ENCODE data around the gene PDPN.

Gene PDPN

GRCh38 chr1:13617773-13618172, 34.1 kb downstream of the PDPN start:
- no peak for DNase-seq (ENCODE audit: low read depth in 2 of 2)

- no peak for DNase-seq (ENCODE audit: low read depth in 2 of 2)
These were observed 34.9 kb downstream of the PDPN start for GRCh38 chr1:13618483-13618882.

DNA sequence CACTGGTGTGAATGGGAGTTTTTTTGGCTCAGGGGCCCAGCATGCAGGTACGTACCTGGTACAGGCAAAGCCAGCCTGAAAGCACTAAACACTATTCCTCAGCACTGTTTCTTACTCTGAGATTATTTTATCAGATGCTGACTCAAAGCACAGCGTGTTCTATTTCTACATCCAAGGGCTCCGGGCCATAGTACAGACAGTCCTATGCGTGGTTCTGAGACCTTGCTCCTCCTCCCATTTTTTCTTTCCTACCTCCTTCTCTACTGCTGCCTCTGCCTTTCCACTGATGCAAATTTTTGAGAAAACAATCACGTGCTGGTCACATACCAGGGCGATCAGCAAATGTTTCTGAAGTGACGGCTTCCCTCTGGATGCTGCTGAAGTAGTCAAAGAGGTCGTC, 36.3 kb downstream of the PDPN start:
- no peak for DNase-seq (ENCODE audit: low read depth in 2 of 2)

DNA sequence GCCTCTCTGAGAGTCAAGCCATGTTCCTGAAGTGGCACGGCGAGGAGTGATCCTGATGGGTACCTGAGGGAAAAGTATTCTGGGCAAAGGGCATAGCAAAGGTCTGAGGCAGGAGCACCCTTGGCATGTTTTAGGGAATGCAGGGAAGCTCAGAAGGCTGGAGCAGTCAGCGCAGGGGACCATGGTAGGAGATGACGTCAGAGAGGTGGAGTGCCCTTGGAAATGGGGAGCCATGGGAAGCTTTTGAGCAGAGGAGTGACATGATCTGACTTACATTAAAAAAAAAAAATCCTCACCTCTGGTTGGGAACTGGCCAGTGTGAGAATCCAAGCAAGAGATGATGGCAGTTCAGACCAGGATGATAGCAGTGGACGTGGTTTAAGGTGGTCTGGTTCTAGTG, 37.2 kb downstream of the PDPN start:
- DNase-seq (ENCODE audit: low read depth in 2 of 2) = no peak

- no peak for DNase-seq (ENCODE audit: low read depth in 2 of 2)
These were observed 38.8 kb downstream of the PDPN start for GRCh38 chr1:13622446-13622845.

GRCh38 chr1:13623021-13623637, 39.5 kb downstream of the PDPN start:
- no peak for DNase-seq (ENCODE audit: low read depth in 2 of 2)

DNA sequence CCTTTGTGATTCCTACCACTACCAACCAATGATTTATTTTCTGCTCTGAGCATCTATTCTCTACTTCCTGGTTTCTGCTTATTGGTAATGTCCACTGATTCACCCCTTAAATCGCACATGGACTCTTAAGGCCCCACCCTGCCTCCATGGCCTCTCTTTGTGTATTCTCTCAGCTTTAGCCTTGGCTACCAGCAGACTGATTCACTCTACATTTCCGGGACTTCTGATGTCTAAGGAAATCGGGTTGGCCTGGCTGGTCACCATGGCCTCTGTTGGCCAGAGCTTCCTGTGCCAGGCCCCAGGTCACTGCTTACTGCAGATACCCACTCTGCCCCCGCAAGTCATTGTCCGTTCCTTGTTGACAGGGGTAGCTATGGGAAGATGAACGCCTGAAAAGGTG, 40.9 kb downstream of the PDPN start:
- DNase-seq (ENCODE audit: low read depth in 2 of 2) = no peak

- DNase-seq (ENCODE audit: low read depth in 2 of 2) = no peak
These were observed 43.5 kb downstream of the PDPN start for GRCh38 chr1:13627127-13627526.

GRCh38 chr1:13628218-13628617, 44.6 kb downstream of the PDPN start:
- DNase-seq (ENCODE audit: low read depth in 2 of 2) = no peak

DNA sequence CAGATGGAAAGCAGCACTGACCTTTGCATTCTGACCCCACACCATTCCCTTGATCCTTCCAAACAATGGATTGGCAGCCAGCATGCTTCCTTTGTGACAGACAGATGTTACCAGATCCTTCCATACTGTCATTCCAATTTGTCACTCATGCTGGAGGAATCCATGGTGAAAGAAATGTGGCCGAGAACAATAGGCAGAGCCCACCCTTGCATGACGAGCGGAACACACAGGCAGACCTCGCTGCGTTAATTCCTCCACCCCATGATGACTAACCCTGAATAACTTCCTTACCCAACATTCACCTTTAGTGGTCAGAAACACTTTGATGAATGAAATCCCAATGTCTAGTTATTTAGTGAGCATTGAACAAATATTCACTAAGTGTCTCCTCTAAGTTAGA, 45.1 kb downstream of the PDPN start:
- no peak for DNase-seq (ENCODE audit: low read depth in 2 of 2)

DNA sequence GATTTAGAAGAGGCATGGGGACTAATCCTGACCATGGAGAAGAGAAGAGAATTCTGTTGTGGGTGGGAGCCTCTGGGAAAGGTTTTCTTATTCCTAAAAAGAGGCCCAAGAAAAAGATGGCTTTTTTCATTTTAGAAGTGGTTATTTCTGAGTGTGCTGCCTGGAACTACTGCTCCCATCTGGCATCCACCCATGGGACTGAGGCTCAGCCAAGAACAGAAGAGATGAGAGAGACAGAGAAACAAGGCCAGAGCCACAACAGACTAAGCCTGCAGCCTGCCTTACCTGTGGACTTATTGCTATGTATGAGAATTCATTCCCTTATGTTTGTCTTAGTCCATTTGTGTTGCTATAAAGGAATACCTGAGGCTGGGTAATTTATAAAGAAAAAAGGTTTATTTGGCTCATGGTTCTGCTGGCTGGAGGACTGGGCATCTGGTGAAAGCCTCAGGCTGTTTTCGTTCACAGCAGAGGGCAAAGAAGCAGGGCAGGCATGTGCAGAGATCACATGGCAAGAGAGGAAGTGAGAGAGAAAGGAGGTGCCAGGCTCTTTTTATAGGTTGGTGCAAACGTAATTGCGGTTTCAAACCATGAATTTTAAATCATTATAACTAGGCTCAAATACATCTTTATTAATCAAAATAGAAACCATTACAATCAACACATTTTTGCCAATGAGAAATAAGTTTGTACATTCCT, 58.8 kb downstream of the PDPN start:
- no peak for DNase-seq (ENCODE audit: low read depth in 2 of 2)

DNA sequence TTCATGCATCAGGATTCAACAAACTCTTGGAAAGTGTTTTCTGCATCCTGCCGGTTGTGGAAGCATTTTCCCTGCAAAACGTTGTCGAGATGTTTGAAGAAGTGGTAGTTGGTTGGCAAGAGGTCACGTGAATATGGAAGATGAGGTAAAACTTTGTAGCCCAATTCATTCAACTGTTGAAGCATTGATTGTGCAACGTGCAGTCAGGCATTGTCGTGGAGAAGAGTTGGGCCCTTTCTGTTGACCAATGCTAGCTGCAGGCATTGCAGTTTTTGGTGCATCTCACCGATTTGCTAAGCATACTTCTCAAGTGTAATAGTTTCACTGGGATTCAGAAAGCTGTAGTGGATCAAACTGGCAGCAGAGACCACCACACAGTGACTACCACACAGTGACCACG, 59.4 kb downstream of the PDPN start:
- DNase-seq (ENCODE audit: low read depth in 2 of 2) = no peak

DNA sequence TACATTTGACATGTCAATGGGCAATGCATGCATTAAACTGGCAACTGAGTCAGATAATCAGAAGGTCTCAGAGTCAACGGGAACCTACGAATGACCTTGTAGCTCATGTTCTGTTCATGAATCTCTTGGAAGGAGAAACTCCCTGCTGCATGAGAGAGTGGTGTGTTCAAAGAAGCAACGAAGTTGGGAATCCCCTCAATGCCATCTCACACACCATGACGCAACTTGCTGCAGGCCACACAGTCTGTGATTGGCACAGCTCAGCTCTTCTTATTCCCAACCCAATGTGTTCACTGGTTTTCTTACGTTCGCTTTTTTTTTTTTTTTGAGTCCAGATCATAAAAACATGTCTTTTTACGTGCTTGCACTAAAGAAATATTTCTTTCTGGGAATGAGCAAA, 62.9 kb downstream of the PDPN start:
- no peak for DNase-seq (ENCODE audit: low read depth in 2 of 2)

GRCh38 chr1:13651279-13651678, 67.6 kb downstream of the PDPN start:
- DNase-seq (ENCODE audit: low read depth in 2 of 2) = no peak

- DNase-seq (ENCODE audit: low read depth in 2 of 2) = no peak
These were observed 68.6 kb downstream of the PDPN start for GRCh38 chr1:13652238-13652637.

- no peak for DNase-seq (ENCODE audit: low read depth in 2 of 2)
These were observed 77.9 kb downstream of the PDPN start for GRCh38 chr1:13661539-13661938.

DNA sequence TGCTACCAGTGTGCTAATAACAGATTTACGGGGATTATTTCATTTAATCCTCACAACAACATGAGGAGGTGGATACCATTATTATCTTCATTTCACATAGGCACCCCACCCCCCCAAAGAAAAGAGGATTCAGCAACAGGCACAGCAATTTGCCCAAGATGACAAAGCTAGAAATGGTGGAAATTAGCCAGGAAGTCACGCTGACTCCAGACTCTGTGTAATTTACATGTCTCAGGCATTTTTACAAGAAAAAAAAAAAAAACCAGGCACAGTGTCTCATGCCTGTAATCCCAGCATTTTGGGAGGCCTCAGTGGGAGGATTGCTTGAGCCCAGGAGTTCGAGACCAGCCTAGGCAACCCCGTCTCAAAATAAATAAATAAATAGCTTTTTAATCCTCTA, 78.9 kb downstream of the PDPN start:
- DNase-seq (ENCODE audit: low read depth in 2 of 2) = no peak

- DNase-seq (ENCODE audit: low read depth in 2 of 2) = no peak
These were observed 80.3 kb downstream of the PDPN start for GRCh38 chr1:13663969-13664368.

DNA sequence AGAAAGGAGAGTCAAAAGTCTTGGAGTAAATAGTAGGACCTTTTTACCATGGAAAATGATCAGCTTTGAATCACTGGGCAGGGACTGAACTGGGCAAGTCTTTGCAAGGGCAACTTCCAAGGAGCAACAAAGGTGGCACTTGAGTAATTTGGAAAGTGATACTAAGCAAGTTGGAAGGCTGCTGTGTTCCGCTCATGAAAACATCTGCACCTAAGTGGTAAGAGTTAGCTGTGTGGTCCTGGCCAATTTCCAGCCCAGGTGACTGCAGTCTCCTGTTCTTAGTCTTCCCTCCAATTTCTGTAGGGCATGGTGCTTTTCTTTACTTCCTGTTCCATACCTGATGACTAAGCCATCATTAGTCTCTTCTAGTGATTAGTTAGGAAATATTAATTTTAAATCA, 80.8 kb downstream of the PDPN start:
- no peak for DNase-seq (ENCODE audit: low read depth in 2 of 2)

- DNase-seq (ENCODE audit: low read depth in 2 of 2) = no peak
These were observed 82.7 kb downstream of the PDPN start for GRCh38 chr1:13666317-13666716.

Measured in stimulated activated CD4-positive, alpha-beta T cell treated with anti-CD3 and anti-CD28 coated beads, Interleukin-4, amount 100 ng/mL, for 48 hours (primary cell).